Stomach smooth muscle (tissue), 2 donors: Measurements from ENCODE around the gene CACNG8.
A peak's percentile ranks its signal among the peaks of the same experiment; 100 is the strongest.

Source experiments
- H3K27ac ChIP-seq: one replicate; pipeline ENCODE4 v1.7.0; 2013; ENCODE audit warnings: mild to moderate bottlenecking, low read length, inconsistent platforms
- H3K27me3 ChIP-seq, 2 donors: one replicate each; pipeline ENCODE4 v1.7.0; 2013; ENCODE audit warnings: low read length in 2 of 2; ENCODE audit not compliant: insufficient read depth in 2 of 2, control insufficient read depth in 1 of 2
- H3K36me3 ChIP-seq, 2 donors: one replicate each; pipeline ENCODE4 v1.7.0; 2013; ENCODE audit warnings: low read length in 2 of 2; ENCODE audit not compliant: control insufficient read depth in 2 of 2, insufficient read depth in 2 of 2
- H3K4me1 ChIP-seq: one replicate; pipeline ENCODE4 v1.7.0; 2013; ENCODE audit warnings: low read length; ENCODE audit not compliant: control insufficient read depth, insufficient read depth
- H3K4me3 ChIP-seq, 2 donors: one replicate each; pipeline ENCODE4 v1.7.0; 2013; ENCODE audit warnings: low read length in 2 of 2
- H3K9ac ChIP-seq, 2 donors: one replicate each; pipeline ENCODE4 v1.7.0; 2013; ENCODE audit warnings: low read length in 2 of 2, mild to moderate bottlenecking in 1 of 2
- H3K9me3 ChIP-seq, 2 donors: one replicate each; pipeline ENCODE4 v1.7.0; 2013; ENCODE audit warnings: low read length in 2 of 2; ENCODE audit not compliant: control insufficient read depth in 2 of 2
- donor health status: healthy.
- donor health status: Pancreatic carcinoma.

CACNG8 gene

GRCh38 chr19:53961523-53962356 lies 997 bp upstream of the CACNG8 start:
- Histone ChIP-seq H3K36me3 (no peaks in the 10 kb centered on the region), H3K27ac (no peak overlapping the region), H3K4me1 (peaks cover 2% of the 10 kb centered on the region), H3K27me3 (peaks cover 38 to 46% of the 10 kb centered on the region in 2 donors), H3K9me3 (no peaks in the 10 kb centered on the region), H3K9ac (no peak overlapping the region), H3K4me3 (no peak overlapping the region)

- Histone ChIP-seq H3K27me3 (peaks cover 22 to 27% of the 10 kb centered on the region in 2 donors), H3K4me1 (peaks cover 2% of the 10 kb centered on the region), H3K9ac (no peak overlapping the region), H3K36me3 (no peaks in the 10 kb centered on the region), H3K27ac (no peak overlapping the region), H3K4me3 (peak overlapping the region in 1 of 2 donors; percentile 8), H3K9me3 (no peaks in the 10 kb centered on the region)
Measured at GRCh38 chr19:53965091-53965490, 2.4 kb downstream of the CACNG8 start.

- Histone ChIP-seq H3K27me3 (peaks cover 6 to 17% of the 10 kb centered on the region in 2 donors), H3K36me3 (no peaks in the 10 kb centered on the region), H3K9me3 (no peaks in the 10 kb centered on the region), H3K9ac (no peak overlapping the region), H3K4me3 (no peak overlapping the region), H3K4me1 (peaks cover under 1% of the 10 kb centered on the region), H3K27ac (no peak overlapping the region)
Measured at GRCh38 chr19:53966931-53967330, 4.2 kb downstream of the CACNG8 start.

- Histone ChIP-seq H3K27me3 (peaks cover 2 to 11% of the 10 kb centered on the region in 2 donors), H3K9me3 (no peaks in the 10 kb centered on the region), H3K27ac (no peak overlapping the region), H3K4me1 (no peaks in the 10 kb centered on the region), H3K36me3 (no peaks in the 10 kb centered on the region), H3K9ac (no peak overlapping the region), H3K4me3 (no peak overlapping the region)
Measured at GRCh38 chr19:53969366-53969765, 6.6 kb downstream of the CACNG8 start.

- Histone ChIP-seq H3K36me3 (no peaks in the 10 kb centered on the region), H3K4me3 (no peak overlapping the region), H3K9ac (no peak overlapping the region), H3K27ac (no peak overlapping the region), H3K27me3 (peaks cover 3 to 13% of the 10 kb centered on the region in 2 donors), H3K9me3 (no peaks in the 10 kb centered on the region), H3K4me1 (no peaks in the 10 kb centered on the region)
Measured at GRCh38 chr19:53971673-53972072, 8.9 kb downstream of the CACNG8 start.

GRCh38 chr19:53977429-53977990 lies 14.8 kb downstream of the CACNG8 start:
- H3K9ac ChIP-seq = no peak overlapping the region

GRCh38 chr19:53977991-53978731 lies 15.4 kb downstream of the CACNG8 start:
- H3K4me1 ChIP-seq = peaks cover 3% of the 10 kb centered on the region
- H3K4me3 ChIP-seq = peak overlapping the region; percentile 58 to 62
- H3K9ac ChIP-seq = no peak overlapping the region
- H3K36me3 ChIP-seq = no peaks in the 10 kb centered on the region
- no peaks in the 10 kb centered on the region for H3K9me3 ChIP-seq
- peaks cover 43 to 52% of the 10 kb centered on the region in 2 donors for H3K27me3 ChIP-seq
- no peak overlapping the region for H3K27ac ChIP-seq

More at GRCh38 chr19:53977429-53977990, 14.8 kb downstream of the CACNG8 start:
- no peaks in the 10 kb centered on the region for H3K36me3 ChIP-seq
- peaks cover 46 to 52% of the 10 kb centered on the region in 2 donors for H3K27me3 ChIP-seq
- H3K4me1 ChIP-seq = peaks cover 3% of the 10 kb centered on the region
- no peak overlapping the region for H3K27ac ChIP-seq
- H3K9me3 ChIP-seq = no peaks in the 10 kb centered on the region
- peak overlapping the region; percentile 58 to 62 for H3K4me3 ChIP-seq

- no peak overlapping the region for H3K27ac ChIP-seq
- H3K4me3 ChIP-seq = no peak overlapping the region
- H3K27me3 ChIP-seq = peaks cover 54 to 62% of the 10 kb centered on the region in 2 donors
Measured at GRCh38 chr19:53978975-53979801, 16.5 kb downstream of the CACNG8 start.

GRCh38 chr19:53980539-53981375 lies 18.0 kb downstream of the CACNG8 start:
- Histone ChIP-seq H3K9me3 (no peaks in the 10 kb centered on the region), H3K27ac (no peak overlapping the region), H3K4me1 (peaks cover 3% of the 10 kb centered on the region), H3K9ac (no peak overlapping the region), H3K27me3 (peaks cover 50 to 64% of the 10 kb centered on the region in 2 donors), H3K36me3 (no peaks in the 10 kb centered on the region), H3K4me3 (no peak overlapping the region)

More at GRCh38 chr19:53978975-53979801, 16.5 kb downstream of the CACNG8 start:
- Histone ChIP-seq H3K9ac (no peak overlapping the region), H3K4me1 (peaks cover 3% of the 10 kb centered on the region), H3K9me3 (no peaks in the 10 kb centered on the region), H3K36me3 (no peaks in the 10 kb centered on the region)
